ENCODE data around the gene EPHB1.
"Not testable (repeated sequence)": the region's sequence is repeated elsewhere in the genome, so short reads cannot be mapped to it uniquely, and the experiment has no call there.

The EPHB1 gene

GRCh38 chr3:135090020-135090717 is 295.1 kb downstream of the EPHB1 start:
- DNase-seq: no peak

- no peak for DNase-seq
Observed at GRCh38 chr3:135091946-135092345, 296.9 kb downstream of the EPHB1 start.

GRCh38 chr3:135093121-135093520 is 298.1 kb downstream of the EPHB1 start:
- no peak for DNase-seq

GRCh38 chr3:135097276-135097946 is 302.4 kb downstream of the EPHB1 start:
- DNase-seq: no peak

- no peak for DNase-seq
Observed at GRCh38 chr3:135099734-135100355, 304.8 kb downstream of the EPHB1 start.

GRCh38 chr3:135100366-135100765 is 305.3 kb downstream of the EPHB1 start:
- no peak for DNase-seq

- DNase-seq: no peak
Observed at GRCh38 chr3:135103917-135104316, 308.9 kb downstream of the EPHB1 start.

- peak; percentile 44 for DNase-seq
Observed at GRCh38 chr3:135106445-135106844, 311.4 kb downstream of the EPHB1 start.

- DNase-seq: no peak
Observed at GRCh38 chr3:135107043-135107442, 312.0 kb downstream of the EPHB1 start.

- no peak for DNase-seq
Observed at GRCh38 chr3:135109681-135110080, 314.6 kb downstream of the EPHB1 start.

- DNase-seq: not testable (repeated sequence)
Observed at GRCh38 chr3:135114551-135114950, 319.5 kb downstream of the EPHB1 start.

- no peak for DNase-seq
Observed at GRCh38 chr3:135117977-135118376, 322.9 kb downstream of the EPHB1 start.

- no peak for DNase-seq
Observed at GRCh38 chr3:135118792-135119191, 323.7 kb downstream of the EPHB1 start.

- peak; percentile 34 for DNase-seq
Observed at GRCh38 chr3:135125171-135125801, 330.2 kb downstream of the EPHB1 start.

GRCh38 chr3:135127946-135128470 is 332.9 kb downstream of the EPHB1 start:
- DNase-seq: no peak

GRCh38 chr3:135128818-135129217 is 333.8 kb downstream of the EPHB1 start:
- no peak for DNase-seq

GRCh38 chr3:135131290-135131689 is 336.2 kb downstream of the EPHB1 start:
- no peak for DNase-seq

GRCh38 chr3:135133905-135134683 is 339.0 kb downstream of the EPHB1 start:
- no peak for DNase-seq

GRCh38 chr3:135134684-135135075 is 339.6 kb downstream of the EPHB1 start:
- no peak for DNase-seq

GRCh38 chr3:135135445-135135844 is 340.4 kb downstream of the EPHB1 start:
- no peak for DNase-seq

GRCh38 chr3:135136361-135137100 is 341.5 kb downstream of the EPHB1 start:
- no peak for DNase-seq

GRCh38 chr3:135137296-135137695 is 342.2 kb downstream of the EPHB1 start:
- DNase-seq: no peak

Data from fibroblast of skin of right quadriceps (primary cell).